HG03060 (cell line): ENCODE measurements around the gene AFM.

Source experiments
- ATAC-seq: cut with Tn5 transposase; IDR thresholded peaks from one replicate; pipeline ENCODE4 v1.9.1; 2021; ENCODE audit warnings: low read depth, moderate number of reproducible peaks; ENCODE audit not compliant: unreplicated experiment

Gene AFM

DNA sequence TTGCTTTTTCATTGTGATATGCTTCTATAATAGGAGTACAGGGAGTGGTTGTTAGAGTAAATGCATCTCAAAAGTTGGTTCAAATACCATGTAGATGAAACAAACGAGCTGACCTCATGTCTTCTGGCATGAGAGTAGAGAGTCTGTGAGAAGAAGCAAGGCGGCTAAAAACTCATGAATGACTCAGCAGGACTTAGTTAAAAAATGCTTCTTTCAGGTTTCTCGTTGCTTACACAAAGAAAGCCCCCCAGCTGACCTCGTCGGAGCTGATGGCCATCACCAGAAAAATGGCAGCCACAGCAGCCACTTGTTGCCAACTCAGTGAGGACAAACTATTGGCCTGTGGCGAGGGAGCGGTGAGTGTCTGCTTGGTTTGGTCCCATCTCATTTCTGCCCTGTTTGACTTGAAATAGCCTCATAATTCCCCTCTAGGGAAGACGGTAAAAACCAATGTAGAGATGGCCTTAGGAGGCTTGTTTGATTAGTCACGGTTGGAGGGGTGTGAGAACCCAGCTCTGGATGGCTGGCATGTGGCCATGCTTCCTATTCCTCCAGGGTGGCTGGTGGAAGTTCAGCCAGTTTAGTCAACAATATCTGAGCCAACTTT lies 31.0 kb upstream of the AFM start:
- ATAC-seq: no peak

DNA sequence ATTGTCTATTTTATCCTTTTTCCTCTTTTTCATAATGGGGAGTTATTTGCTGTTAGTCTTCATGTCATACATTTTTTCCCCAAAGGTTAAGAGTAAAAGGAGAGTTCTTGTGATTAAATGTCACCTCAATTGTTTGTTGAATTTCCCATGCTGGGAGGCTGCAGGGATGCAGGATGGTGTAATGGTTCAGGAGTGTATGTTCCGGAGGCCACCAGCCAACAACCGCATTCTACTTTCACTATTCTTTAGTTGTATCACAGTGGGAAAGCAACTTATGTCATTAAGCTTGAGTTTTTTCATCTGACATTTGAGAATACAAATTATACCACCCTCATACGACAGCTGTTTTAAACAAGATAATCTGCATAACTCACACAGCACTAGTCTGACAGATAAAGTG lies 30.1 kb upstream of the AFM start:
- ATAC-seq: no peak

DNA sequence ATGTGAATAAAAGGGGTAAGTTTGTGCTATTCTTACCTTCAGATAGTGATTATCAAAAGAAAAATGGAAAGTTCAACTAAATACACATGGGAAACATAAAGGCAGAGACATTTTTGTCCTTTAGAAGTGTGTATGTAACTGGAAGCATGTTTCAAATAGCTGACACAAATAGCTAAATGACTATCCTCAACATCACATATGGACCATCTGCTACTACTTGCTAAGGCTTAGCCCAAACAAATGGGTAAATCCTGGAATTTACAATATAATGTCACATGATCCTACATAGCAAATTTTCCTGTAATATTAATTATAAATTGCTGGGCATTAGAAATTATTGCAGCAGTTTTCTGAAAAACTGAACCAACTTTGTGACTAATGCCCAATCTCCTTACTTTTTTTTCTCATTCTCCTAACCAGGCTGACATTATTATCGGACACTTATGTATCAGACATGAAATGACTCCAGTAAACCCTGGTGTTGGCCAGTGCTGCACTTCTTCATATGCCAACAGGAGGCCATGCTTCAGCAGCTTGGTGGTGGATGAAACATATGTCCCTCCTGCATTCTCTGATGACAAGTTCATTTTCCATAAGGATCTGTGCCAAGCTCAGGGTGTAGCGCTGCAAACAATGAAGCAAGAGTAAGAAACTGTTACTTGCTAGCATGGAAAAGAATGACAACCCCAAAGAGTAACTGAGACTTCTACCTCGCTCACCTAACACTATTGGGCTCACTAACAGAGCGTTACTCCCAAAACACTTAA lies 29.4 kb upstream of the AFM start:
- ATAC-seq: no peak

DNA sequence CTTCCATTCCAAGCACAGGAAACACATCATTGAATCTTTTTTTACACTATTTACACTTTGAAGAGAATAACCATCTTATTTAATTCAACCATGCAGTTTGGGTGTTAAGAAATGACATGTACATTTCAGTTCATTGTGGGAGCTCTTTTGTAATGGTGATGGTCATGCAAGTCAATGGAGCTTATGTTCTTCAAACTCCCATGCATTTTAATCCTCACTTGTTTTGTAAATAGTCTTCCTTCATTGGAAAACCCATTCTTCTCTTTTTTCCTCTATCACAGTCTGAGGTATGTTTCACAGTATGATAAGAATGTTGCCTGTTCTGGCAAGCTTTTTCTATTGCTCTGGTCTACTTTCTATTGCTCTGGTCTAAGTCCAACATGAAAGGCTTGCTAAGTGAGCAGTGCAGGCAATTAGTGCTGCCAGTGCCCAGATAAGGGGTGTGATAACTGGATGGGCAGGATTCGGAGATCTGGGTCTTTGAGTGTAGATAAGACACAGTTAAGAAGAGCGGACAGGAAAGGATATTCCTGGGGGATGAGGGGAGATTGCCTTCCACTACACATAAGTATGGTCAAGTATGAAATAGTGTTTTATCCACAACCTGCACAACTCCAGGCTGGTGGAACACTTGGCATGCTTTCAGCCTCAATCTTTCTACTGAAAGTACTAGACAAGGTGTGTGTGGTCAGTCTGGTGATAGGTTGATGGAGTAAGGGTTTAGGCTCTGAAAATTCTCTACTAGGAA lies 28.4 kb upstream of the AFM start:
- no peak for ATAC-seq

- no peak for ATAC-seq
These were observed 27.9 kb upstream of the AFM start for GRCh38 chr4:73453701-73454005.

GRCh38 chr4:73454920-73455319 lies 26.6 kb upstream of the AFM start:
- no peak for ATAC-seq

DNA sequence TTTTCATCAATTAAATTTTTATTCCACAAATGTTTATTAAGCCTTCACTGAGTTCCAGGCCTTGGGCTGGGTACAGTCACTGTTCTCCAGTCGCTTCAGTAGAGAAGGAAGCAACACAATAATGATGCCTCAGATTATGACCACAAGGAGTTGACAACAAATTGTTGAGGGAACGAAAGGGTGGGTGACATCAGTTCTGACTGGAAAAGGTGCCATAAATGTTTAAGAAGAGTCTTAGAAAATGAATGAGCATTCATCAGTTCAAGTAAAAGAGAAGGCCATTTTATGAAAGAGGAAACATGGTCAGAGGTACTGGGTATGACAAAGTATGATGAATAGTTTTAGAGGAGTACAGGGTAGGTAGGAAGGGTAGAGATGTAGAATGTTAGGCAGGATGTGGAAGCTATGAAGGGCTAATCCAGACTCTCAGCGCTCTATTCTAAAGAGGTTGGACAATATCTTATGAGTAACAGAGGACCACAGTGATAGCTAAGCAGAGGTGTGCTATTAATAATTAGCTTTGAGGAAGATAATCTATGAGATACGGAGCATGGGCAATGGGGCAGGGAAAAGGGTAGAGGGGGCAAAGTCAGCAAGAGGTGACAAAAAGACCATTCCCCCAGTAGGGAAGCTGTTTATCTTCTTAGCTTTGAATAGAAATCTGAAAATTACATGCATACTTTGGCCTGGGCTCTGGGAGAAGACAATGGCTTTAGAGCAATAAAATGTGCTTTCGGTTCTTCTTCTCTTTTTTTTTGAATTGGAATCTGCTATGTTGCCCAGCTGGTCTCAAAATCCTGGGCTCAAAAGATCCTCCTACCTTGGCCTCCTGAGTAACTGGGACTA lies 25.1 kb upstream of the AFM start:
- ATAC-seq: no peak

- no peak for ATAC-seq
These were observed 23.1 kb upstream of the AFM start for GRCh38 chr4:73458184-73459047.

GRCh38 chr4:73459048-73459421 lies 22.5 kb upstream of the AFM start:
- ATAC-seq: no peak

DNA sequence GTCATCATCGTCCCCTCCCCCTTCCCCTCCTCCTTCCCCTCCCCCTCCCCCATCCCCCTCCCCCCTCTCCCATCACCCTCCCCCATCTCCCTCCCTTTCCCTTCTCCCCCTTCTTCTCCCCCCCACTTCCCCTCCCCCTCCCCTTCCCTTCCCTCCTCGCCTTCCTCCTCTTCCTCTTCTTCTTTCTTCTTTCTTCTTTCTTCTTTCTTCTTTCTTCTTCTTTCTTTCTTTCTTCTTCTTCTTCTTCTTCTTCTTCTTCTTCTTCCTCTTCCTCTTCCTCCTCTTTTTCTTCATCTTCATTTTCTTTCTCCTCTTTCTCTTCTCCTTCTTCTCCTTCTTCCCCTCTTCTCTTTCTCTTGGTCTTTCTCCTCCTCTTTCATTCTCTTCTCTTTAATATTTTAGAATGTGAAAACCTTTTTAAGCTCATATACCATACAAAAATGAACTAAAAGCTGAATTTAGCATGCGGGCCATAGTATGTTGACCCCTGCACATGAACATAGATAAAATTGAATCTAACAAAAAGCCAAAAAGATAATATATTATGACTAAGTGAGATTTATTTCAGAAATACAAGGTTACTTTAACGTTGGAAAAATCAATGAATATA lies 20.5 kb upstream of the AFM start:
- no peak for ATAC-seq

- ATAC-seq: no peak
These were observed 13.4 kb upstream of the AFM start for GRCh38 chr4:73468170-73468569.

DNA sequence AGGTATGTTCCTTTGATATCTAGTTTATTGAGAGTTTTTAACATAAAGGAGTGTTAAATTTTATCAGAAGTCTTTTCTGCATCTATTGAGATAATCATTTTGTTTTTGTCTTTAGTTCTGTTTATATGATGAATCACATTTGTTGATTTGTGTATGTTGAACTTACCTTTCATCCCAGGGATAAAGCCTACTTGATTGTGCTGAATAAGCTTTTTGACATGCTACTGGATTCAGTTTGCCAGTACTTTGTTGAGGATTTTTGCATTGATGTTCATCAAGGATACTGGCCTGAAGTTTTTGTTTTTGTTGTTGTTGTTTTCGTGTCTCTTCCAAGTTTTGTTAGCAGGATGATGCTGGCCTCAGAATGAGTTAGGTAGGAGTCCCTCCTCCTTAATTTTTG lies 10.8 kb upstream of the AFM start:
- no peak for ATAC-seq

- no peak for ATAC-seq
These were observed 4.4 kb upstream of the AFM start for GRCh38 chr4:73477176-73477575.

DNA sequence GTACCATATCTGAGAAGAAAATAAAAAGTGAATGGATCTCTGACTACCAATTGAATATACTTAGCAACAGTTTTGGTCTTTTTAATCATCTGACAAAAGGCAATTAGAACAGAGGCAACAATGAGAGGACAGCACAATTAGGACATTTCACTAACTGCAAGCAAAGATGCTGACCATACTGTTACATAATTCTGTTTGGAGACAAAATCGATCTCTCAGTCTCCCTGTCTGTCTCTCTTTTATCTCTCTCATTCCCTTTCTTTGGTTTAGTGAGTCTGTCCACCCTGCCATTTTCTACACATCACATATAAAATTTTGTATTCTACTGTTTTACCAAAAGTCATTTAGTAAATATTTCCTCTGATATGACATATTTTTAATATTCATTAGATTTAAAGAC lies 2.2 kb upstream of the AFM start:
- ATAC-seq: no peak

DNA sequence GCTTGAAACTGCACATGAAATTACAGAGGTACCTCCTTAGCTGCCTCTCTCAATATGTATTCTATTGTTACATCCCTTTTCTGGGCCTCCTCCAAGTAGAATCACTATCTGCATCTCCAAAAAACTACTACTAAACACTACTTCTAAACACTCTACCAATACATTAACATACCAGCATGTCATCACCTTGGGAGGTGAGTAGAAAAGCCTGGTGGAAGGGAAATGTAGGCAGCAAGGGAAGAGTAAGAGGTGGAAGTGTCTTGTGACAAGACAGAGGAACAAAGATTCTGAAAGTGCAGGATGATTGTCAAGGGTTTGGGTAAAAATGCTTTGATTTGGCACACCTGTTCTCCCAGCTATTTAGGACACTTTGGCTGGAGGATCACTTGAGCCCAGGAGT lies 3.5 kb downstream of the AFM start:
- no peak for ATAC-seq

DNA sequence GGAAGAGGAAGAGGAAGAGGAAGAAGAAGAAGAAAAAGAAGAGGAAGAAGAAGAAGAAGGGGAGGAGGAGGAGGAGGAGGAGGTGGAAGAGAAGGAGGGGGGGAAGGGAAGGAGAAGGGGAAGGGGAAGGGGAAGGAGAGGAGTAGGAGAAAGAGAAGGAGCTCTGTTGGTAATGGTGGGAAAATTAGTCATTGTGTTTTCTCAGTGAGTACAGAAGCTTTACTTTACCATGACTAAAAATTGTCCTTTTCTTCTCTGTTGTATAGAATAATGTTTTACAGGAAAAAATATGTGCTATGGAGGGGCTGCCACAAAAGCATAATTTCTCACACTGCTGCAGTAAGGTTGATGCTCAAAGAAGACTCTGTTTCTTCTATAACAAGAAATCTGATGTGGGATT lies 4.1 kb downstream of the AFM start:
- ATAC-seq: no peak

DNA sequence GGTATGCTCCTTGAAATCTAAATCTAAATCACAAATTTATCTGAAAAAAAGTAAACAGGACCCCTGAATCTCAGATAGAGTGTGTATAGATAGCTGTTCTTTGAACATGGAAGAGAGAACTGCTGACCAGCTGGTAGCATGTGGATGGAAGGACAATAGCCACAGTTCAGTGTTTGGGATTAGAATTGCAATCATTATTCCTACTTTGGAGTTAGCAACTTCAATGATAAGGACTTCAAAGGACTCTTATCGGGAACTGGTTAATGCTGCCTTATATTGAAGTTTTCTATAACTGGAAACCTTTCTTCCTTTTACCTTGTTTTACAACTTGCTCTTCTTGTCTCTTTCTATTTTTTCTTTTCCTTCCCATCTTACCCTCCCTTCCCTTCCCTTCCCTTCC lies 5.0 kb downstream of the AFM start:
- ATAC-seq: no peak

DNA sequence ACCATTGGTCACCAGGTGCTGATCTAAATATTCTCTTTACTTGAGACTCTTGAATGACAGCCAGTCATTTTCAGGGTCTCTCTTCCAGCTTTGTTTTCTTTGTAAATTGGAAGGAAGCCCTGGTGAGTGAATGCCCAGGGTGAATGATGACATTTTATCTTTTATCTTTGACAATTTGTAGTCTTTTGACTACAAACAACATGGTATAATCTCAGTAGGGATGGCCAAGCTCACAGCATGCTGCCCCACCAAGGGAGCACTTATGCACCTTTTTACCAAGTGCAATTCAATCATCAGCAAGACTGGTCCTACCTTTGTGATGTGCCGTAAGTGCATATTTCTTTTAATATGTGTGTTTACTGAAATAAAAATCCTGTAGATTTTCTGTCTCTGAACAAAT lies 5.7 kb downstream of the AFM start:
- no peak for ATAC-seq

- no peak for ATAC-seq
These were observed 18.6 kb downstream of the AFM start for GRCh38 chr4:73499996-73500765.
